ENCODE results near the gene DISP2. TPM values are rescaled to one million over a fixed set of nuclear protein-coding genes. Genes with fewer than 3 reads are reported as not detected.

Gene DISP2
- total and polyA plus RNA-seq, 9 of the 15 experiments (the other 6 are each of a cell fraction or from before 2014, with no cell fraction given) = 0.06 to 0.89 (median 0.15) TPM; not detected in 1

DNA sequence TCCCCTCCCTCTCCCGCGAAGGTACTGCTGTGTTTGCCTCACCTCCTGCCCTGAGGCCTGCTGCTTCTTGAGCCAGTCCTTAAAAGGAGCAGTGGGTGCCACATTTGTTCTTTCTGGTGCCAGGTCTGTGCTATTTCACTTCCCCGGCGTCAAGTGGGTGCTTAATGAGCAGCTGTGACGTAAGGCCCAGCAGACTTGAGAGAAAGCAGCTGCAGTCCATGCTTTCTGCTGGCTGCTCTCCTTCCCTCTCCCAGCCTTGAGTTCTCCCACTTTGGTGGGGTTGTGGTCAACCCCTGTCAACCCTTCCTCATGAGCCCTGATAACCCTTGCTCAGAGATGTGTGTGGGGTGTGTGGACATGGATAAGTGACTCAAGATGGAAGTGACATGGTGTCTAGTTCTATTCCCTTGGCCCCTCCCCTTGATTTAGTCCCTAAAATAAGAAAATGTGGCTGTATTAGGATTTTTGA lies 27.6 kb upstream of the DISP2 start (continued):
- TF ChIP-seq, protein P1, sequence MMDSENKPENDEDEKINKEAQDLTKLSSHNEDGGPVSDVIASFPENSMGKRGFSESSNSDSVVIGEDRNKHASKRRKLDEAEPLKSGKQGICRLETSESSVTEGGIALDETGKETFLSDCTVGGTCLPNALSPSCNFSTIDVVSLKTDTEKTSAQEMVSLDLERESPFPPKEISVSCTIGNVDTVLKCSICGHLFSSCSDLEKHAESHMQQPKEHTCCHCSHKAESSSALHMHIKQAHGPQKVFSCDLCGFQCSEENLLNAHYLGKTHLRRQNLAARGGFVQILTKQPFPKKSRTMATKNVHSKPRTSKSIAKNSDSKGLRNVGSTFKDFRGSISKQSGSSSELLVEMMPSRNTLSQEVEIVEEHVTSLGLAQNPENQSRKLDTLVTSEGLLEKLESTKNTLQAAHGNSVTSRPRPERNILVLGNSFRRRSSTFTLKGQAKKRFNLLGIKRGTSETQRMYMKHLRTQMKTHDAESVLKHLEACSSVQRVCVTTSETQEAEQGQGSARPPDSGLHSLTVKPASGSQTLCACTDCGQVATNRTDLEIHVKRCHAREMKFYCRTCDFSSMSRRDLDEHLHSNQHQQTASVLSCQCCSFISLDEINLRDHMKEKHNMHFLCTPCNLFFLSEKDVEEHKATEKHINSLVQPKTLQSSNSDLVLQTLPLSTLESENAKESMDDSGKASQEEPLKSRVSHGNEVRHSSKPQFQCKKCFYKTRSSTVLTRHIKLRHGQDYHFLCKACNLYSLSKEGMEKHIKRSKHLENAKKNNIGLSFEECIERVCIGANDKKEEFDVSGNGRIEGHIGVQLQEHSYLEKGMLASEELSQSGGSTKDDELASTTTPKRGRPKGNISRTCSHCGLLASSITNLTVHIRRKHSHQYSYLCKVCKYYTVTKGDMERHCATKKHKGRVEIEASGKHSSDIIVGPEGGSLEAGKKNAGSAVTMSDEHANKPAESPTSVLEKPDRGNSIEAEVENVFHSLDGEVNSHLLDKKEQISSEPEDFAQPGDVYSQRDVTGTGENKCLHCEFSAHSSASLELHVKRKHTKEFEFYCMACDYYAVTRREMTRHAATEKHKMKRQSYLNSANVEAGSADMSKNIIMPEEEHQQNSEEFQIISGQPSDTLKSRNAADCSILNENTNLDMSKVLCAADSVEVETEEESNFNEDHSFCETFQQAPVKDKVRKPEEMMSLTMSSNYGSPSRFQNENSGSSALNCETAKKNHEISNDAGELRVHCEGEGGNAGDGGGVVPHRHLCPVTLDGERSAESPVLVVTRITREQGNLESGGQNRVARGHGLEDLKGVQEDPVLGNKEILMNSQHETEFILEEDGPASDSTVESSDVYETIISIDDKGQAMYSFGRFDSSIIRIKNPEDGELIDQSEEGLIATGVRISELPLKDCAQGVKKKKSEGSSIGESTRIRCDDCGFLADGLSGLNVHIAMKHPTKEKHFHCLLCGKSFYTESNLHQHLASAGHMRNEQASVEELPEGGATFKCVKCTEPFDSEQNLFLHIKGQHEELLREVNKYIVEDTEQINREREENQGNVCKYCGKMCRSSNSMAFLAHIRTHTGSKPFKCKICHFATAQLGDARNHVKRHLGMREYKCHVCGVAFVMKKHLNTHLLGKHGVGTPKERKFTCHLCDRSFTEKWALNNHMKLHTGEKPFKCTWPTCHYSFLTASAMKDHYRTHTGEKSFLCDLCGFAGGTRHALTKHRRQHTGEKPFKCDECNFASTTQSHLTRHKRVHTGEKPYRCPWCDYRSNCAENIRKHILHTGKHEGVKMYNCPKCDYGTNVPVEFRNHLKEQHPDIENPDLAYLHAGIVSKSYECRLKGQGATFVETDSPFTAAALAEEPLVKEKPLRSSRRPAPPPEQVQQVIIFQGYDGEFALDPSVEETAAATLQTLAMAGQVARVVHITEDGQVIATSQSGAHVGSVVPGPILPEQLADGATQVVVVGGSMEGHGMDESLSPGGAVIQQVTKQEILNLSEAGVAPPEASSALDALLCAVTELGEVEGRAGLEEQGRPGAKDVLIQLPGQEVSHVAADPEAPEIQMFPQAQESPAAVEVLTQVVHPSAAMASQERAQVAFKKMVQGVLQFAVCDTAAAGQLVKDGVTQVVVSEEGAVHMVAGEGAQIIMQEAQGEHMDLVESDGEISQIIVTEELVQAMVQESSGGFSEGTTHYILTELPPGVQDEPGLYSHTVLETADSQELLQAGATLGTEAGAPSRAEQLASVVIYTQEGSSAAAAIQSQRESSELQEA (IDR thresholded peaks at IDR 0.05; ENCODE audit: low read depth) = no peak
- TF ChIP-seq KDM4B (IDR thresholded peaks at IDR 0.05; ENCODE audit: borderline replicate concordance in 2 of 2, low read depth in 1 of 2) = no peak
- TF ChIP-seq SRF (CRISPR knock-in tag; IDR thresholded peaks at IDR 0.05) = no peak
- TF ChIP-seq, protein P2, sequence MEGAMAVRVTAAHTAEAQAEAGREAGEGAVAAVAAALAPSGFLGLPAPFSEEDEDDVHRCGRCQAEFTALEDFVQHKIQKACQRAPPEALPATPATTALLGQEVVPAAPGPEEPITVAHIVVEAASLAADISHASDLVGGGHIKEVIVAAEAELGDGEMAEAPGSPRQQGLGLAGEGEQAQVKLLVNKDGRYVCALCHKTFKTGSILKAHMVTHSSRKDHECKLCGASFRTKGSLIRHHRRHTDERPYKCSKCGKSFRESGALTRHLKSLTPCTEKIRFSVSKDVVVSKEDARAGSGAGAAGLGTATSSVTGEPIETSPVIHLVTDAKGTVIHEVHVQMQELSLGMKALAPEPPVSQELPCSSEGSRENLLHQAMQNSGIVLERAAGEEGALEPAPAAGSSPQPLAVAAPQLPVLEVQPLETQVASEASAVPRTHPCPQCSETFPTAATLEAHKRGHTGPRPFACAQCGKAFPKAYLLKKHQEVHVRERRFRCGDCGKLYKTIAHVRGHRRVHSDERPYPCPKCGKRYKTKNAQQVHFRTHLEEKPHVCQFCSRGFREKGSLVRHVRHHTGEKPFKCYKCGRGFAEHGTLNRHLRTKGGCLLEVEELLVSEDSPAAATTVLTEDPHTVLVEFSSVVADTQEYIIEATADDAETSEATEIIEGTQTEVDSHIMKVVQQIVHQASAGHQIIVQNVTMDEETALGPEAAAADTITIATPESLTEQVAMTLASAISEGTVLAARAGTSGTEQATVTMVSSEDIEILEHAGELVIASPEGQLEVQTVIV (CRISPR knock-in tag; IDR thresholded peaks at IDR 0.05; ENCODE audit: borderline replicate concordance) = no peak
- peak; percentile 58 for TF ChIP-seq FOSL1 (tag; conservative IDR thresholded peaks at IDR 0.05)
- peak in 1 of 2 experiments; percentile 34; a peak in 1 of 3 replicates for TF ChIP-seq CBX3 (IDR thresholded peaks at IDR 0.05; ENCODE audit: borderline replicate concordance in 1 of 2, low read length in 2 of 2)
- no peak for TF ChIP-seq TAF1 (IDR thresholded peaks at IDR 0.05; ENCODE audit: control insufficient read depth, extremely low read depth, insufficient read depth, low read length, severe bottlenecking)
- TF ChIP-seq, protein P3, sequence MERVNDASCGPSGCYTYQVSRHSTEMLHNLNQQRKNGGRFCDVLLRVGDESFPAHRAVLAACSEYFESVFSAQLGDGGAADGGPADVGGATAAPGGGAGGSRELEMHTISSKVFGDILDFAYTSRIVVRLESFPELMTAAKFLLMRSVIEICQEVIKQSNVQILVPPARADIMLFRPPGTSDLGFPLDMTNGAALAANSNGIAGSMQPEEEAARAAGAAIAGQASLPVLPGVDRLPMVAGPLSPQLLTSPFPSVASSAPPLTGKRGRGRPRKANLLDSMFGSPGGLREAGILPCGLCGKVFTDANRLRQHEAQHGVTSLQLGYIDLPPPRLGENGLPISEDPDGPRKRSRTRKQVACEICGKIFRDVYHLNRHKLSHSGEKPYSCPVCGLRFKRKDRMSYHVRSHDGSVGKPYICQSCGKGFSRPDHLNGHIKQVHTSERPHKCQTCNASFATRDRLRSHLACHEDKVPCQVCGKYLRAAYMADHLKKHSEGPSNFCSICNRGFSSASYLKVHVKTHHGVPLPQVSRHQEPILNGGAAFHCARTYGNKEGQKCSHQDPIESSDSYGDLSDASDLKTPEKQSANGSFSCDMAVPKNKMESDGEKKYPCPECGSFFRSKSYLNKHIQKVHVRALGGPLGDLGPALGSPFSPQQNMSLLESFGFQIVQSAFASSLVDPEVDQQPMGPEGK (CRISPR knock-in tag; IDR thresholded peaks at IDR 0.05; ENCODE audit: borderline replicate concordance) = no peak
- TF ChIP-seq ZNF175 (CRISPR knock-in tag; IDR thresholded peaks at IDR 0.05; ENCODE audit: low read depth) = peak; percentile 63; the same call in 1 of the 2 replicates
- no peak for TF ChIP-seq GABPA (tag; conservative IDR thresholded peaks at IDR 0.05; ENCODE audit: low read depth)
- TF ChIP-seq ZNF445 (CRISPR knock-in tag; IDR thresholded peaks at IDR 0.05; ENCODE audit: low read depth) = no peak
- TF ChIP-seq LEF1 (IDR thresholded peaks at IDR 0.05) = 0 out of 2 replicates have a peak, but pooled peaks have one; percentile 45
- no peak for TF ChIP-seq HOXB6 (CRISPR knock-in tag; IDR thresholded peaks at IDR 0.05; ENCODE audit: borderline replicate concordance)
- no peak for TF ChIP-seq U2AF1 (optimal IDR thresholded peaks at IDR 0.05; ENCODE audit: low read depth, low read length)

All from K562 (cell line).